ENCODE data around the gene ULK4.

GRCh38 chr3:41369838-41370237, 592.1 kb downstream of the ULK4 start:
- no peak for TF ChIP-seq CTCF (IDR thresholded peaks at IDR 0.05; ENCODE audit: control extremely low read depth in 1 of 3, insufficient read depth in 1 of 3, low read depth in 1 of 3, low read length in 3 of 3)
- TF ChIP-seq POU5F1 (IDR thresholded peaks at IDR 0.05; ENCODE audit: low read depth, low read length): no peak

Data from H1 (cell line).